GM19463 (cell line): ENCODE measurements around the gene TMEM271.

Source experiments
- ATAC-seq: cut with Tn5 transposase; IDR thresholded peaks from one replicate; pipeline ENCODE4 v1.9.1; 2021; ENCODE audit warnings: mild to moderate bottlenecking, moderate library complexity; ENCODE audit not compliant: unreplicated experiment

The TMEM271 gene

DNA sequence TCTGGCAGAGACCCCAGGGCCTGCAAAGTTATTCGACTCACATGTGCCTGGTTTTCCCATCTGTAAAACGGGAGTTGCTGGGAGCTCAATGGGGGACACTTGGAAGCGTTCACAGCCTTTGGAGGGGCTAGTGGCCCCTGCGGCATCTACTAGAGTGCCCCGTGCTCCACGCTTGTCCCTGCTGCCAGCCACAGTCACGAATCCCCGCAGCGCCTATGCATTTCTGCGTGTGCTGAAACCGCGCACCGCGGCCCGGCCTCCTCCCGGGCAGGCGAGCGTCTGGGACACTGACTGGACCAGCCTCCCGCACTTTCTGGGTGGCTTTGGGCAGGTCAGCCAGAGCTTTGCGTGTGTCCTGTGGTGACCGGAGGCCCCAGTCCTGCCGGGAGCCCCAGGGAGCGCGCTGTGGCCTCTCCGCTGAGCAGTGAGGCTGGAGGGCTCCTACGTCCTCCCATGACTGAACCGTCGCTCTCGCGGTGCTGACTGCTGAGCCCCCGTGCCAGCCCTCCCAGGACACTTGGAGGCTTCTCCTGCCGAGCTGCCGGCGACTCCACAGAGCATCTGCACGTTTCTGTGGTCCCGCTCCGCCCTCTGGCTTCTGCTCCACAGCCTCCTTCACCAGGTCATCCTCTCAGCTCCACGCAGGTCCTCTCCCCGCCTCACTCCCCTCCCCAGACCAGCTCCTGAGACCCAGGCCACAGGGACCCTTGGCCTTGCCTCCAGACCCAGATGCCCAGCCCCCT, 40.7 kb downstream of the TMEM271 start:
- ATAC-seq, result no peak

DNA sequence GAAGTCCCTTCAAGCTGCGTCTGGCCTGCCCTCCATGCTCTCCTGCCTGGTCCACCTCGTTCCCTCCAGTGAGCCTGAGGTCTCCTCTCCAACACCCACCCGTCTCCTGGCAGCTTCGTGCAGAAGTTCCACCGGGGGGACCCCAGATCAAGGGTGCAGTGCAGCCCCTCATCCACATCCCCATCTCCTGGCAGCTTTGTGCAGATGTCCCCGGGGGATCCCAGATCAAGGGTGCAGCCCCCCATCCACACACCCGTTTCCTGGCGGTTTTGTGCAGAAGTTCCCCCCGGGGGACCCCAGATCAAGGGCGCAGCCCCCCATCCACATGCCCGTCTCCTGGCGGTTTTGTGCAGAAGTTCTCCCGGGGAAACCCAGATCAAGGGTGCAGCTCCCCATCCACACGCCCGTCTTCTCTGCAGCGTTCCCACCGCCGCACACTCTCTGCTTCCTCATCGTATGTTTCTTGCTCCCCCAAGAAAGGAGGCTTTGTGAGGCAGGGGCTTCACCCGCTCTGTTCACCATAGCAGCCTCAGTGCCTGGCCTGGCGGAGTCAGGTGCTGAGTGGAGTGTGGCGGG, 41.4 kb downstream of the TMEM271 start:
- no peak for ATAC-seq

DNA sequence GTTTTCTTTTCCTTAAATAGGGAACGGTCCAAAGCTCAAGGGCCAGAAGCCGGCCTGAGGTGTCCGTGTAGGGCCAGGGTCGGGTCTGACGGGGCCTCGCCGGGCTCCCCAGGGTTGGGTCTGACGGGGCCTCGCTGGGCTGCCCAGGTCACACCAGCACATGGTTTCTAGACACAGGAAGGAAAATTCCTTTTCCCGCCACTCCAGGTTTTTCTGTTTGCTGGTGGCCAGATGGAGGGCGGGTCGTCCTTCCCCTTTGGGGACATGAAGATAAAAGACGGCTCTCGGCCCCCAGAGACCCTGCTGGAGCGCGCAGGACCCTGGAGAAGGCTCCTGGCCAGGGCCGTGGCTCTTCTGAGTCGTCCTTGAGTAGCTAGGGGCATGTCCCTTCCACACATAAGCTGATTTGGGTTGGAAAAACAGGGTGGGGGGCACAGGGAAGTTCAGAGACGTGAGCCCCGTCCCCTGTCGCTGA, 42.0 kb downstream of the TMEM271 start:
- no peak for ATAC-seq

DNA sequence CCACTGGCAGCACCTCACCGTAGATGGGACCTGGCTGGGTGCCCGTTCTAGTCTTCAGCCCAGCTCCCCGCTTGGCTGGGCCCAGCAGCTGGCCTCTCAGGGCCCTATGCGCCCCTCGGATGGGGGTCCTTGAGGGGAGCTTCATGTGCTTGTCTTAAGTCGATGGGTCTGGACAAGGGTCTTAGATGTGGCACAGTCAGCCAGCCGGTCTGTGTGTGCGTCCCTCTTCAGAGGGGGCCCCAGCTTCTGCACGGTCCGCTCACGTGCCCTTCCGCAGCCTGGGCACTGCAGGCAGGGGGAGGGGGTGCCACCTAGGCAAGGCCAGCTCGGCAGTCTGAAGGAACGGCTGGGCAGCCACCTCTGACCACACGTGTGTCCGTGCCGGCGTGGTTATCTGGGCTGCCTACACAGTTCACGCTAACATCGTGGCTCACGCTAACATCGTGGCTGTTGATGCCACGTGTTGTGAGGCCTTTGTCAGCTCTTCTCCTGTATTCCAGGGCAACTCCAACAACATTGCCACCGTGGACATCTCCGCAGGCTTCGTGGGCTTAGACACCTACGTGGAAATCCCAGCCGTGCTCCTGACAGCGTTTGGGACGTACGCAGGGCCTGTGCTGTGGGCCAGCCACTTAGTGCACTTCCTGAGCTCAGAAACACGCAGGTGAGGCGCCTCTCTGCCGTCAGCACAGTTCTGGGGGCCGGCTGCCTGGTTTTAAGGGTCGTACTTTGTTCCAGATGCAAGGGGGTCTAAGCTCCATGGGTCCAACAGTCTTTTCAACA, 42.6 kb downstream of the TMEM271 start:
- no peak for ATAC-seq

DNA sequence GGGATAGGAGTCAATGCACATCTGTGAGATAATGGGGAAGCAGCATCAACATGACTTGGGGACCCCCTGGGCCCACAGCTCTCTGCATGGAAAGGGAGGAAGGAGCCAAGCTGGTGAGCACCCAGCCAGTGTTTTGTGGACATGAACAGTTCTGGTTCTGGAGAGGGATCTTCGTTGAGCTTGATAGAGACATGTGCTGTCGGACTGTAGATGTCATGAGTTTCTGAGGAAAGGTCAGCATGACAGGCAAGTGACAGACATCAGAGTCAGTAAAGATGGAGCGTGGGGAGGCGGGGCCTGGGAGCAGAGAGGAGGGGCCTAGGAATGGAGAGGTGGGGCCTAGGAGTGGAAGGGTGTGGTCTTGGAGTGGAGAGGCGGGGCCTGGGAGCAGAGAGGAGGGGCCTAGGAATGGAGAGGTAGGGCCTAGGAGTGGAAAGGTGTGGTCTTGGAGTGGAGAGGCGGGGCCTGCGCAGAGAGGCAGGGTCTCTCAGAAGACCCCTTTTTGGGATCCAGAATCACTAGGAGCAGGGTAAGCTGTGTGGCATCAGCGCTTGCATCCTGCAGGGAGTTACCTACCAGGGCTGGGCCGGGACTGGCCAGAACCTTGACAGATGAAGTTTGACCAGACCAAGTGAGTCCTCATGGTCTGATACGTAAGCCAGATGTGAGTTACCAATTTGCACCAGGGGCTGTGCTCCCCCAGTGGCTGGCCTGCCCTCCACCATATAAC, 43.3 kb downstream of the TMEM271 start:
- no peak for ATAC-seq

DNA sequence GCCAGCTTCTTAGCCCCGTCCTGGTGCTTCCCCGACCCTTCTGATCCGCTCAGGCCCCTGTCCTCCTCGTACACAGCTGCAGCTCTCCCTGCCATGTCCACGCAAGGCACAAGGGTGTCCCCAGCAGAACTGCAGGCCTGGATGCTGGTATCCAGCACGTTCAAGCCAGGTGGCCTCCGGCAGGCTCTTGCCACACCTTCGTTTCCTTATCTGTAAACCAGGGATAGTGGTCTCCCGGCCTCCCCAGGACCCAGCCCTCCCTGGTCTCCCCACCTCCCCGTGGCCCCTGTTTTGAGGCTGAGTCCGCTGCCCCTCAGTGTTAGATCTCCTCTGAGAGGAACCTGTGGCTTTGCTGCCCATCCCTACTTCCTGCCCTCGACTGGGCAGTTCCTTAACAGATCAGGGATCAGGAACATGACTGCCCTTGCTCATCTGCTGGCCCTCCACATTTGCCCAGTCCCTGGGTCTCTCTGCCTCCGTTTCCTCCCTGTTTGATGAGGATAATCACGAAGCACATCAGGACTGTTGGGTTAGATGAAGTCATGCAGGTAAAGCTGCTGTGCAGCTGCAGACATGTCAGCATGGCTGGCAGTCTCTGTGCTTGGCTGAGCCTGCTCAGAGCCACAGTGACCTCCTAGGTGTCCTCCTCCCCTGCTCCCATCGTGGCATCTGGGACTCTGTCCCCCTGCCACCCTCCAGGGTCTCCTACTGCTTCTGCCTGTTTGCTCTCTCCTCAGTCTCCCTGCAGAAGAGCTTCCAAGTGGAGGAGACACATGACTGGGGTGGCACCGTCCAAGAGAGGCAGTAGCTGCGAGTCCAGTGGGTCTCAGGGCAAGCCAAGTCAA, 44.2 kb downstream of the TMEM271 start:
- no peak for ATAC-seq

DNA sequence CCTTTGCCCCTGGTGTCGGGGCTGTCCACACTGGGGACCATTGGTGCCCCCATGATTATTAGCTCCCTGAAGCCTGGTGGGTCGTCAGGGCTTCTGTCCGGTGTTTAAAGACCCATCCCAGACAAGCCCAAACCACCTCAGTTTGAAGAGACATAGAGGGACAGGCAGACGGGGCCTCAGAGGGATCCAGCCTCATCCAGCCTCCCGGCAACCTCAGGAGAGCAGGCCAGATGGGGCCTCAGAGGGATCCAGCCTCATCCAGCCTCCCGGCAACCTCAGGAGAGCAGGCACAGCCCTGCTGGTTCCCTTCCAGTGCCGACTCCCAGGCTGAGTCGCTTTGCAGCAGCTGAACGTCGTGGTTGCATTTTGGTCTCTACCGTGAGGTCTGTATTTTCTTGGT, 45.0 kb downstream of the TMEM271 start:
- ATAC-seq, result no peak

DNA sequence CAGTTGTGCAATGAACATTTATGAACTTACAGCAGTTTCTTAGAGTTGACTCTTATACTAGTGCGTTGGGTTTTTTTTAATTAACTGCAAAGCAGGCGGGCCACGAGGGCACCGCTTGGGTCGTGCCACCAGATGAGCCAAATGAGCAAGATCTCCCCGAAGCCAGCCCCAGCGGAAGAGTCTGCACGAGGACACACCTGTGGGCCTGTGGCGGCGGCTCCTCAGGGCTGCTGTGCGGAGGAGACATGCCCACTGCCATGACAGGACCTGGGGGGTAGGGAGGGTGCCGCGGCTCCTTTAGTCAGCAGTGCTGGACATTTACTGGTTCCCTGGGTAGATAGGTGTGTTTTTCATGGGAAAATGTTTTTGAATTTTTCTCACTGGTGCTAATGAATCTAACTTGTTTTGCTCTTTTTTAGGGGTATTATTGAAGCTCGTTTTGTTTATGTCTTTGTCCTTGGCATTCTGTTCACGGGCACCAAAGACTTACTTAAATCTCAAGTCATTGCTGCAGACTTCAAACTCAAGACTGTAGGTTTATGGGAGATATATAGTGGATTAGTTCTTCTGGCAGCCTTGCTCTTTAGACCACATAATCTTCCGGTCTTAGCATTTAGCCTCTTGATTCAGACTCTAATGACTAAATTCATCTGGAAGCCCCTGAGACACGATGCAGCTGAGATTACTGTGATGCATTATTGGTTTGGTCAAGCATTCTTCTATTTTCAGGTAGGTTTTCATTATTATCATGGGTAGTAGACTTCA, 45.9 kb downstream of the TMEM271 start:
- ATAC-seq, result no peak

DNA sequence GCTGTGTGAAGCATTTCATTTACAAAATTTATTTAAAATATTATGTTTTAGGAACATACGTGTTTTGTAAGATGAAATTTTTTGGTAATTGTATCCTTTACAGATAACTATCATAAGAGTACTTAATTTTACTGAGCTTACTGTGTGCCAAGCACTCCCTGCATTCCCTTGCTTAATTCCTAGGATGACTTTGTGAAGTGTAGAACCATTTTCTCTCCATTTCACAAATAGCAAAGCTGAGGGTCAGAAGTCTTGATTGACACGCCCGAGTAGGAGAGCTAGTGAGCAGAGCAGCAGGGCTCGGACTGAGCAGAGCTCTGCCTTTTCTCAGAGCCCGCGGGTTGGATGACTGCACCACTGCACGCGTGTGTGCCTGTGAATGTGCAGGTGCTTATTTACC, 46.5 kb downstream of the TMEM271 start:
- ATAC-seq, result no peak

DNA sequence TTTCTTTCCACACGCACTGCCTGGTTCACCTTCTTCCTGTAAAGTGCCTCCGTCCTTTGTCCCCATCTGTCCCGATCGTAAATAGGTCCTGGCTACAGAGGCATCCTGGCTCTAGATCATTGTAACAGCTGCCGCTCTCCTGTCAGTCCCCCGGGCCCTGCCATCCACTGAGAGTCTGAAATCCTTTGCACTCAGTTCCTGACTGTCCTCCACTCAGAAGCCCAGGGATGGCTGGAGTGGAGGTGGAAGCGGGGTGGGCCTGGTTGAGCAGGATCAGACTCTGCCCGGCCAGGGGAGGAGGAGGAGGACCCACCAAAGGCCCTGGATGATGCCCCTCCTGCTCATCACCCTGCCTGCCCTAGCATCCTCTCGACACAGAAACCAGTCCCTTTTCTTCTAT, 47.3 kb downstream of the TMEM271 start:
- ATAC-seq, result no peak

DNA sequence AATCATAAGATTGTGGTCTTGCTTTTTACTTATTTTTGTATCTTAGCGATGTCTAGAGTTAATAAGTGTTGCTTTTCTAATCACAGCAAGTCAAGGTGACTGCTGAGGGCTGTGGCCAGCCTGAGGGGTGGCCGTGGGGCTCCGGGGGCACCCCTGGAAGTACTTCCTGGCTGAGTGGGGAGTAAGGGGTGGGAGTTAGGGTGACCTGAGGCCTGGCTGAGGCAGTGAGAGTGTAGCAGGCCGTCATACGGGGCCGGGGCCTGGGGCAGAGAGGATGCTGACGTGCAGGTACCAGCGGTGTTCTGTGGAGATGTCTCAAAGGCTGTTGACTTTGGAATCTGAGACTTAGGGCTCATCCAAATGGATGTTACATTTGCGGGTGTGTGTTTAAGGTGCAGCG, 47.8 kb downstream of the TMEM271 start:
- ATAC-seq, result no peak

DNA sequence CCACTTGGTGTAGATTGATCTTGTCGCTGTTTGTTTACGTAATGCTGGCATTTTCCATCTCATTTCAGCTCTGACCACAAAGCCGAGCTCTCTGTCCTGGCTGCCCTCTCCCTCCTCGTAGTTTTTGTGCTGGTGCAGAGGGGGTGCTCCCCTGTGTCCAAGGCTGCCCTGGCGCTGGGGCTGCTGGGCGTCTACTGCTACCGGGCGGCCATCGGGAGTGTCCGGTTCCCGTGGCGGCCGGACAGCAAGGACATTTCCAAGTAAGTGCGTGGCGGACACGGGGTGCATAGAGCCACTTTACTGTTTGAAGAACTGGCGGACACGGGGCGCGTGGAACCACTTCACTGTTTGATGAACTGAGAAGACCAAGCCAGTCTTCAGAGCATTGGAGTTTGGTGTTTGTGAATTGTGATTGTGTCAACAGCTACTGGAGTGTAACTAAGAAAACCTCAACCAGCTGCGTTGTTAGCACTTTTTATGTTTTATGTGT, 49.1 kb downstream of the TMEM271 start:
- no peak for ATAC-seq

DNA sequence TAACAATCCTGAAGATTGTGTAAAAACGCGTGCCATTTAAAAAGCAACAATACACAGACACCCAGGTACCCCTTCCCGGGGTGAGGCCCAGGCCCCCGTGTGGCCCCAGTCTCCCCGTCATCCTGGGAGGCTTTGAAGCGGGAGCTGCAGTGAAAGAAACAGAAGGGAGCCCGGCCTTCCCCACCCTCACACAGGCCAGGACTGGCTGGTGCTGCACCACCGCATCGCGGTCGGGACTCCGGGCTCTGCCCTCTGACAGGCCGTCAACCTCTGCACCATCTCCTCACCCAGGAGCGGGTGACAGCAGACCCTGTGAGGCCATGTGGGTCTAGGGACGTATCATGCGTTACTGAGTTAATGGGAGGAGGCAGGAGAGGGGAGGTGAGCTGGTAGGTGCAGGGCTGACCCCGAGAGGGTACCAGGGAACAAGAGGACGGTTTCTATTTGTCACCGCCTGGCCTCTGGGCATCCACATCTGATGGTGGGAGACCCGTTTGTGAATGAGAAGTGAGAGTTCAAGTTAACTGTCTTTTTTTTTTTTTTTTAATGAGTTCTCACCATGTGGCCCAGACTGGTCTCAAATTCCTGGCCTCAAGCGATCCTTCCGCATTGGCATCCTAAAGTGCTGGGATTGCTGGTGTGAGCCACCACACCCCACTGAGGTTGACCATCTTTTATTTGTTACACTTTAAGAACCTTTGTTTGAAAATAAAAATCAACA, 49.7 kb downstream of the TMEM271 start:
- no peak for ATAC-seq

DNA sequence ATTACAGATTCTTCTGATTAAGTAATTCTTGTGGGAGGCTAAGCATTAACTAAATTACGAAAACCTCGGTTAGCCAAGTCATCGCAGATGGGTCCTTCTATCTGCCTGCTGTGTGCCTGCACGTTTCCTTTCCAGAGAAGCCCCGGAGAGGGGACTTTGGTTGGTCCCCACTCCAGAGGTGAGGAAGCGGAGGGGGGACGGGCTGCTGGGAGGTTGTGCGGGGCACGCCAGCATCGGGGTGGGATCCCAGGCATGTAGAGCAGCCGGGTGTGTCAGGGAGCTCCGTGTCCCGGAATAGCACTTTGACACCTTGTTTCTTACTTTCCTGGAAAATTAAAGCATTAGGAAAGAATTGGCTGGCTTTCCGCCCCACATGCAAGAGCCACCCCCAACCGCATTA, 50.4 kb downstream of the TMEM271 start:
- ATAC-seq, result no peak

DNA sequence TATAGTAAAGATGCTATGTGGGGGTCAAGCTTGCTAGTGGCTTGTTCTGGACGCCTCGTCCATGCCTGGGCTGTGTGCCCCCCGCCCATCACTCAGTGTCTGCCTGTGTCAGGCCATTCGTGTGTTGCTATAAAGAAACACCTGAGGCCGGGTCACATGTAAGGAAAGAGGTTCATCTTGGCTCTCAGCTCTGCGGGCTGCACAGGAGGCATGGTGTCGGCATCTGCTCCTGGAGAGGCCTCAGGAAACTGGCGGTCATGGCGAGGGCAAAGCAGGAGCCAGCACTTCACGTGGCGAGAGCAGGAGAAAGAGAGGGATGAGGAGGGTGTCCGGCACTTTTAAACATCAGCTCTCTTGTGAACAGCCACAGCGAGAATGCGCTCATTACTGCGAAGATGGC, 51.9 kb downstream of the TMEM271 start:
- no peak for ATAC-seq
